Right cardiac atrium (tissue), 5 donors: ENCODE data around the gene NOP9. TPM values are rescaled to one million over a fixed set of nuclear protein-coding genes. Genes with fewer than 3 reads are reported as not detected.

Experiments used
- ATAC-seq, 2 donors: fragments of 200-7000 bp; cut with Tn5 transposase; one replicate each; pipeline versions ENCODE4 v1.8.0 to v1.9.1; 2020; ENCODE audit warnings: moderate library complexity in 2 of 2, mild to moderate bottlenecking in 1 of 2
- DNase-seq, 3 donors: peaks; one replicate each; pipeline ENCODE4 v3.0.0-alpha.2; 2020
- H3K27ac ChIP-seq: one replicate; pipeline ENCODE4 v1.5.1; 2013; ENCODE audit warnings: mild to moderate bottlenecking, low read length, control low read depth, moderate library complexity
- H3K27me3 ChIP-seq: one replicate; pipeline ENCODE4 v1.6.1; 2013; ENCODE audit not compliant: control insufficient read depth, insufficient read depth
- H3K4me1 ChIP-seq: one replicate; pipeline ENCODE4 v1.6.1; 2013; ENCODE audit warnings: low read length; ENCODE audit not compliant: control insufficient read depth, insufficient read depth
- H3K4me3 ChIP-seq: one replicate; pipeline ENCODE4 v1.5.1; 2013; ENCODE audit warnings: low read length, control low read depth
- H3K9me3 ChIP-seq: one replicate; pipeline ENCODE4 v1.6.1; 2013; ENCODE audit warnings: low read length; ENCODE audit not compliant: control insufficient read depth
- WGBS: extraction: QIAGEN DNeasy Blood & Tissue Kit; methylation state at CpG from one replicate; pipeline ENCODE4 v1.1.7; 2013; 5-methylcytosine and 5-hydroxymethylcytosine counted together
- intact Hi-C, 4 donors: fragments of 100-400 bp; cut with DNase I; formaldehyde crosslinking; loops; one replicate each; pipeline versions ENCODE4 v1.11.0 to v1.14.0; 2022 to 2023
- polyA plus RNA-seq: library from polyadenylated mRNA; stranded (reverse); fragments of 200-250 nt; gene quantifications from one replicate; pipeline ENCODE4 v1.2.3, GENCODE V29; 2013
- total RNA-seq, 4 donors: library from RNA; stranded (reverse); fragmentation: NEBNext Ultra II Directional; extraction: Animal tissue kit (Norgen Biotek cat#: 25700); gene quantifications; one replicate each; pipeline ENCODE4 v1.2.1, GENCODE V29; 2021
- donor health status: healthy with polysubstance abuse.
- donor health status: DM: no; HTN: yes; CAD: no.
- donor health status: DM: no; HTN: no; CAD: no.
- donor health status: DM: no; HTN: yes; CAD: no; lungs with severe emphysema.
- donor health status: DM: yes; HTN: yes; CAD: no.

NOP9 gene
- total and polyA plus RNA-seq, 5 donors = 9.6 to 20.3 (median 19.4) TPM

DNA sequence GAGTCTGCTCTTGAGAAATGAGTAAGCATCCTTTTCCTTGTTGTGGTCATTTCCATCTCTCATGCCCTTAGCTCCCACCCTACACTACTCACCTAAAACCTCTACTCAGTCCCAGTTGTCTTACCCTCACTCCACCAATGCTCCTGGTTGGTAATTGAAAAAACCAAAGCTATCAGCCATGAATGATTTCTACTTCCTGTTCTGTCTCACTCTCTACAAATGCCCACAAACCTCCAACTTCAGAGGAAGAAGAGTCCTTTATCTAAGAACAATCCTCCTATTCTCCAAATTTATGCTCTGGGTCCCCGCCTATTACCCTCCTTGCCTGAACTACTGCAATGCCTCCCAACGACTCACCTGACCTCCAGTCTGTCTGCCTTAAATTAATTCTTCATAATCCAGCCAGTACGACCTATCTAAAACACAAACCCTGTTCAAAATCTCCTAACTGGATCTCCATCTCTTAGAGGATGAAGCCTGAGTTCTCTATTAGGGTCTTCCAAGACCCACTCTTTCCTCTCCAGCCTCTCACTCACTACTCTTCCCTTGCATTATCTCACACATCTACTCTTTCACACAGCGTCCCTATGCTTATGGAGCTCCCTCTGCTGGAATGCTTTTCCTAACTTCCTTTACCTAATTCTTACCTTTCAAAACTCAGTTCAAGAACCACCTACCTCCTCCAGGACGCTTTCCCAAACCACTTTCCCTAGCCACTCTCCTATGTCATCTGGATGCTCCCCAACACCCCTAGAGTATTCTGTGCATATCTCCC lies 2.3 kb upstream of the NOP9 start:
- Histone ChIP-seq H3K27me3 (no peaks in the 10 kb centered on the region), H3K4me3 (no peak overlapping the region), H3K27ac (no peak overlapping the region), H3K4me1 (peaks cover 10% of the 10 kb centered on the region), H3K9me3 (no peaks in the 10 kb centered on the region)
- WGBS = 50% methylated on average over 5 of the region's 5 CpGs
- intact Hi-C loops = loop anchor here (2.0 to 10.0 kb wide), 4 partner anchors 50 to 55 kb away; partner anchors contain the start of gene TINF2 (in 3 of the 4)
- DNase-seq = no peak
- ATAC-seq = no peak

- Histone ChIP-seq H3K27ac (no peak overlapping the region), H3K4me1 (peaks cover 10% of the 10 kb centered on the region), H3K27me3 (no peaks in the 10 kb centered on the region), H3K4me3 (peak overlapping the region; percentile 87), H3K9me3 (no peaks in the 10 kb centered on the region)
- 52% methylated on average over 7 of the region's 7 CpGs for WGBS
- peak in 1 of 2 donors; percentile 5 for ATAC-seq
- peak in 1 of 3 donors; percentile 41 for DNase-seq
- intact Hi-C loops = loop anchor here in 3 of 4 donors (5.0 to 10.0 kb wide), 3 partner anchors 52 to 57 kb away; partner anchors contain the start of gene TINF2 (in 2 of the 3)
Observed at GRCh38 chr14:24298892-24299254, 777 bp upstream of the NOP9 start.

GRCh38 chr14:24300326-24300980 lies 803 bp downstream of the NOP9 start:
- 27% methylated on average over 16 of the region's 16 CpGs for WGBS
- intact Hi-C loops = no loop called here
- DNase-seq (peak in 1 of 3 donors; percentile 5), ATAC-seq (no peak)
- peak overlapping the region; percentile 87 for H3K4me3 ChIP-seq
- H3K4me1 ChIP-seq = peaks cover 10% of the 10 kb centered on the region
- no peak overlapping the region for H3K27ac ChIP-seq
- H3K27me3 ChIP-seq = no peaks in the 10 kb centered on the region
- no peaks in the 10 kb centered on the region for H3K9me3 ChIP-seq

DNA sequence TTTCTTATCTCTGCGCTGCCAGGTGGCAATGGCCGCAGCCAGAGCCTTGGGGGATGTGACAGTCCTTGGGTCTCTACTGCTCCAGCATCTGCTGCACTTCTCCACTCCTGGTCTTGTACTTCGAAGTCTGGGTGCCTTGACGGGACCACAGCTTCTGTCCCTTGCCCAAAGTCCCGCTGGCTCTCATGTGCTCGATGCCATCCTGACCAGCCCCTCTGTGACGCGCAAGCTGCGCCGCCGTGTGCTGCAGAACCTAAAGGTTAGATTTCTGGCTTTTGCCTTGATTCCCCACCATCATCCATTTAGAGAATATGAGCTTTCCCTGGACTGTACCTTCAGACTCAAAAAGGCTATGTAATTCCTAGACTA lies 4.4 kb downstream of the NOP9 start:
- ATAC-seq = no peak
- 96% methylated on average over 11 of the region's 11 CpGs for WGBS
- intact Hi-C loops = no loop called here
- H3K9me3 ChIP-seq = no peaks in the 10 kb centered on the region
- no peak overlapping the region for H3K27ac ChIP-seq
- peak in 1 of 3 donors; percentile 17 for DNase-seq
- no peak overlapping the region for H3K4me3 ChIP-seq
- peaks cover 7% of the 10 kb centered on the region for H3K4me1 ChIP-seq
- H3K27me3 ChIP-seq = no peaks in the 10 kb centered on the region

- no peaks in the 10 kb centered on the region for H3K9me3 ChIP-seq
- intact Hi-C loops = no loop called here
- DNase-seq (peak in 1 of 3 donors; percentile 44), ATAC-seq (no peak)
- no peak overlapping the region for H3K27ac ChIP-seq
- H3K4me1 ChIP-seq = peaks cover 6% of the 10 kb centered on the region
- WGBS = 81% methylated on average over 11 of the region's 11 CpGs
- no peak overlapping the region for H3K4me3 ChIP-seq
- no peaks in the 10 kb centered on the region for H3K27me3 ChIP-seq
Observed at GRCh38 chr14:24307156-24307574, 7.5 kb downstream of the NOP9 start.

GRCh38 chr14:24307575-24308341 lies 8.1 kb downstream of the NOP9 start, which contains the start of gene CIDEB:
Gene CIDEB (minus strand): TSS chr14:24307977. CDS start chr14:24307858, 119 bp downstream.
- H3K27ac ChIP-seq = no peak within 1 kb of the TSS
- intact Hi-C loops = no loop called here
- peaks cover 6% of the 10 kb centered on the region for H3K4me1 ChIP-seq
- 60% methylated on average over 6 of the region's 6 CpGs for WGBS
- DNase-seq (peak in 2 of 3 donors; percentile 64 to 77), ATAC-seq (no peak)
- no peaks in the 10 kb centered on the region for H3K9me3 ChIP-seq
- no peak within 1 kb of the TSS for H3K4me3 ChIP-seq
- no peaks in the 10 kb centered on the region for H3K27me3 ChIP-seq

DNA sequence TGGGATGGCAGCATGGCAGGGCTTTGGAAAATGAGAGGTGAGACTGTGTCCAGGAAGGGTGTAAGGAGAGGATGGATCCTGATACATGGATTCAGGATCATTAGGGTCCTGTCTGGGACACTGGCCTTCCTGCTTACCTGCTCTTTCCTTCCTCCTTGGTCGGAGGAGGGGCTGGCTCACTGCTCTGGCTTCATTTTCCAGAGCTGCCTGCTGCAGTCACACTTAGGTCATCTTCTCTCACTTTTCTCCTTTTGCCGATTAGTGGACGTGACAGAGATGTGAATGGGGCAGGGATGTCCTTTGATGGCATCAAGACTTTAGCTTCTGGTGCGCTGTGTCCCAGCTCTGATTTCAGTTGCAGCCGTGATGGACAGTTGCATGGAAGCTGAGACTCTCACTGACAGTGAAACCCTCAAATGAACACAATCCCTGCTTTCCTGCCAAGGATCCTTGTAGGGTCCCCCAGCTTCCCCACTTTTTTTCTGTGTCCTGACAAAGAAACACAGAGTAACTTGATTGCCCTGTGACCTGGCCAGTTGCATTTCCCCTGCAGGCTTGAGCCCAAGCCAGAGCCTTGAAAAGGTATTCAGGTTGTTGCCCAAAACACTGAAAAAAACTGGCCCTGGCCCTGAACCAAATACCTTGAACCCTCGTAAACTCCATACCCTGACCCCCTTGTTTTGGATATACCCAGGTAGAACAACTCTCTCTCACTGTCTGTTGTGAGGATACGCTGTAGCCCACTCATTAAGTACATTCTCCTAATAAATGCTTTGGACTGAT lies 8.9 kb downstream of the NOP9 start:
- DNase-seq (peak in 1 of 3 donors; percentile 9), ATAC-seq (no peak)
- Histone ChIP-seq H3K27me3 (no peaks in the 10 kb centered on the region), H3K4me3 (no peak overlapping the region), H3K9me3 (no peaks in the 10 kb centered on the region), H3K27ac (no peak overlapping the region), H3K4me1 (peaks cover 6% of the 10 kb centered on the region)
- intact Hi-C loops = no loop called here
- 75% methylated on average over 7 of the region's 7 CpGs for WGBS

- 63% methylated on average over 5 of the region's 5 CpGs for WGBS
- intact Hi-C loops = no loop called here
- DNase-seq (peak in 1 of 3 donors; percentile 48), ATAC-seq (no peak)
- peaks cover 6% of the 10 kb centered on the region for H3K4me1 ChIP-seq
- peak within 1 kb of the TSS; percentile 45 for H3K4me3 ChIP-seq
- H3K9me3 ChIP-seq = no peaks in the 10 kb centered on the region
- H3K27ac ChIP-seq = peak within 1 kb of the TSS; percentile 10
- H3K27me3 ChIP-seq = no peaks in the 10 kb centered on the region
Observed at GRCh38 chr14:24309538-24310264, 10.1 kb downstream of the NOP9 start, which contains the start of gene LTB4R2. Gene LTB4R2 (plus strand): TSS chr14:24310140. CDS start chr14:24310665, 525 bp downstream.

- intact Hi-C loops = no loop called here
- H3K27me3 ChIP-seq = no peaks in the 10 kb centered on the region
- H3K27ac ChIP-seq = peak overlapping the region; percentile 10
- WGBS = 18% methylated on average over 5 of the region's 5 CpGs
- H3K4me1 ChIP-seq = peaks cover 6% of the 10 kb centered on the region
- DNase-seq = peak in 1 of 3 donors; percentile 58
- no peaks in the 10 kb centered on the region for H3K9me3 ChIP-seq
- ATAC-seq = no peak
- H3K4me3 ChIP-seq = peak overlapping the region; percentile 45
Observed at GRCh38 chr14:24310265-24310645, 10.6 kb downstream of the NOP9 start.
